GM03348 (cell line): ENCODE data around the gene CD82.
"Not testable (repeated sequence)": the region's sequence is repeated elsewhere in the genome, so short reads cannot be mapped to it uniquely, and the experiment has no call there.

Experiments used
- DNase-seq: peaks from one replicate; pipeline ENCODE4 v3.0.0; 2012; ENCODE audit warnings: low spot score

CD82 gene

GRCh38 chr11:44535191-44535980, 30.1 kb upstream of the CD82 start:
- DNase-seq, result no peak

- no peak for DNase-seq
These were observed 28.5 kb upstream of the CD82 start for GRCh38 chr11:44536788-44537516.

GRCh38 chr11:44537679-44538078, 27.8 kb upstream of the CD82 start:
- no peak for DNase-seq

- DNase-seq, result peak; percentile 91
These were observed 26.9 kb upstream of the CD82 start for GRCh38 chr11:44538375-44539054.

GRCh38 chr11:44539971-44540370, 25.5 kb upstream of the CD82 start:
- DNase-seq, result no peak

- no peak for DNase-seq
These were observed 24.8 kb upstream of the CD82 start for GRCh38 chr11:44540667-44541066.

GRCh38 chr11:44542372-44542771, 23.1 kb upstream of the CD82 start:
- DNase-seq, result no peak

GRCh38 chr11:44546984-44547383, 18.5 kb upstream of the CD82 start:
- DNase-seq, result not testable (repeated sequence)

GRCh38 chr11:44547534-44547933, 17.9 kb upstream of the CD82 start:
- not testable (repeated sequence) for DNase-seq

- DNase-seq, result no peak
These were observed 17.3 kb upstream of the CD82 start for GRCh38 chr11:44548032-44548695.

GRCh38 chr11:44548961-44549749, 16.3 kb upstream of the CD82 start:
- not testable (repeated sequence) for DNase-seq

GRCh38 chr11:44550123-44550522, 15.3 kb upstream of the CD82 start:
- no peak for DNase-seq

GRCh38 chr11:44551456-44552139, 13.9 kb upstream of the CD82 start:
- DNase-seq, result no peak

GRCh38 chr11:44555031-44555800, 10.2 kb upstream of the CD82 start:
- DNase-seq, result no peak

GRCh38 chr11:44556735-44557409, 8.6 kb upstream of the CD82 start:
- peak; percentile 36 for DNase-seq

- DNase-seq, result no peak
These were observed 8.0 kb upstream of the CD82 start for GRCh38 chr11:44557464-44557863.

- no peak for DNase-seq
These were observed 6.1 kb upstream of the CD82 start for GRCh38 chr11:44559207-44559939.

GRCh38 chr11:44559940-44560300, 5.5 kb upstream of the CD82 start:
- DNase-seq, result not testable (repeated sequence)

GRCh38 chr11:44561275-44561805, 4.1 kb upstream of the CD82 start:
- DNase-seq, result no peak
